Lower lobe of right lung (tissue), 2 donors: ENCODE measurements around the gene AGBL2. TPM values are rescaled to one million over a fixed set of nuclear protein-coding genes. Genes with fewer than 3 reads are reported as not detected.
A peak's percentile ranks its signal among the peaks of the same experiment; 100 is the strongest.
"Not testable (repeated sequence)": the region's sequence is repeated elsewhere in the genome, so short reads cannot be mapped to it uniquely, and the experiment has no call there.

Source experiments
- ATAC-seq, 2 donors: fragments of 200-7000 bp; cut with Tn5 transposase; one replicate each; pipeline ENCODE4 v1.9.1; 2020 to 2022; ENCODE audit warnings: mild to moderate bottlenecking in 2 of 2, moderate library complexity in 2 of 2
- DNase-seq: peaks from one replicate; pipeline ENCODE4 v3.0.0-alpha.2; 2020
- H3K27ac ChIP-seq: fragments of 200-600 bp; one replicate; pipeline ENCODE4 v1.8.0; 2022
- H3K27me3 ChIP-seq: fragments of 200-600 bp; one replicate; pipeline ENCODE4 v1.8.0; 2022; ENCODE audit warnings: low read depth
- H3K36me3 ChIP-seq: fragments of 200-600 bp; one replicate; pipeline ENCODE4 v1.8.0; 2022; ENCODE audit warnings: mild to moderate bottlenecking
- H3K4me1 ChIP-seq: fragments of 200-600 bp; one replicate; pipeline ENCODE4 v1.8.0; 2022
- H3K4me3 ChIP-seq: fragments of 200-600 bp; one replicate; pipeline ENCODE4 v1.8.0; 2022; ENCODE audit warnings: mild to moderate bottlenecking
- H3K9me3 ChIP-seq: fragments of 200-600 bp; one replicate; pipeline ENCODE4 v1.8.0; 2022
- CTCF ChIP-seq: fragments of 200-600 bp; IDR thresholded peaks from one replicate; pipeline ENCODE4 v1.8.0; 2022; ENCODE audit warnings: antibody characterized with exemption, mild to moderate bottlenecking
- intact Hi-C: fragments of 100-400 bp; cut with DNase I; formaldehyde crosslinking; loops from one replicate; pipeline ENCODE4 v1.11.0; 2022
- total RNA-seq: library from RNA; stranded (reverse); fragmentation: NEBNext Ultra II Directional; extraction: Animal tissue kit (Norgen Biotek cat#: 25700); gene quantifications from one replicate; pipeline ENCODE4 v1.2.1, GENCODE V29; 2021
- donor health status: DM: no; HTN: yes; CAD: no; lungs with severe emphysema.

The AGBL2 gene
- total RNA-seq, 1 donor from 2014 or later: 6.0 TPM

GRCh38 chr11:47642099-47642855 is 72.9 kb downstream of the AGBL2 start, which contains the start of gene MTCH2:
TSS of gene MTCH2 (minus strand) at chr11:47642559. CDS start at chr11:47642465, 94 bp downstream.
- Histone ChIP-seq H3K9me3 (no peaks in the 10 kb centered on the region), H3K27me3 (no peaks in the 10 kb centered on the region), H3K36me3 (peaks cover 22% of the 10 kb centered on the region), H3K4me1 (peaks cover 14% of the 10 kb centered on the region), H3K4me3 (peak within 1 kb of the TSS; percentile 88), H3K27ac (peak within 1 kb of the TSS; percentile 92)
- ATAC-seq (peak; percentile 99 to 100), DNase-seq (peak; percentile 95)
- intact Hi-C loops: no loop called here
- peak; percentile 49 for TF ChIP-seq CTCF

DNA sequence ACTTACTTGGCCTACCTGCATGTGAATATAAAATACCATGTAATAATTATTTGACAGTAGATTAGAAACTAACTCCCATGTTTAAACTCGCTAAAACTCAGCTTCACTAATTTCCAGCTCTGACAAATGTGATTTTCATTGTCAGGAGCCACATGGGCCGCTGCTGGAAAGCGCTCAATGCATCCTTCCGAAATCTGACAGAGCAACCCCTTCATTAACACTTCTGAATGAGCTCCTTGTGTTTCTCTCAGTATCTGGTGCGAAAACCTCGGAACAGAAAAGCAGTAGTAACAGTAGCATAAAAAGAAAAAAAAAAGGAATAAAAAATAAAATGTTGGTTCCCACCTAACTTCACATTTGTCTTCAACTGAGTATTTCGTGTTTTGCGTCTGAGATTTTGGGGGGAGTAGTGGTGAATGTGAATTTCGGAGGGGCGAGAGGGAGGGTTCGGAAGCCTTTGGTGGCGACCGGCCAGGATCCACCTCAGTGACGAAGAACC is 73.5 kb downstream of the AGBL2 start:
- peaks cover 14% of the 10 kb centered on the region for H3K4me1 ChIP-seq
- H3K27me3 ChIP-seq: no peaks in the 10 kb centered on the region
- peak overlapping the region; percentile 88 for H3K4me3 ChIP-seq
- peaks cover 29% of the 10 kb centered on the region for H3K36me3 ChIP-seq
- intact Hi-C loops: no loop called here
- ATAC-seq (no peak), DNase-seq (no peak)
- peak overlapping the region; percentile 92 for H3K27ac ChIP-seq
- no peak for TF ChIP-seq CTCF
- H3K9me3 ChIP-seq: no peaks in the 10 kb centered on the region

DNA sequence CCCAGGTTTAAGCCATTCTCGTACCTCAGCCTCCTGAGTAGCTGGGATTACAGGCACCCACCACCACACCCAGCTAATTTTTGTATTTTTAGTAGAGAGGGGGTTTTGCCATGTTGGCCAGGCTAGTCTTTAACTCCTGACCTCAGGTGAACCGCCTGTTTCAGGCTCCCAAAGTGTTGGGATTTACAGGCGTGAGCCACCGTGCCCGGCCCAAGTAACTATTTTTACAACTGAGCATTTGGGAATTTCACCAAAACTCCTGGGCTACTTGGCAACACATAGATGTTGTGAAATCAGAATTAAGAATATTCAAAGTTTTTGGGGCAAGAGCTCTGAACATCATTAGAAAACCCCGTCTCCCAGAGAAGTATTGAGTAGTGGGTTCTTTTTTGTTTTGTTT is 74.7 kb downstream of the AGBL2 start:
- intact Hi-C loops: not testable (repeated sequence)

DNA sequence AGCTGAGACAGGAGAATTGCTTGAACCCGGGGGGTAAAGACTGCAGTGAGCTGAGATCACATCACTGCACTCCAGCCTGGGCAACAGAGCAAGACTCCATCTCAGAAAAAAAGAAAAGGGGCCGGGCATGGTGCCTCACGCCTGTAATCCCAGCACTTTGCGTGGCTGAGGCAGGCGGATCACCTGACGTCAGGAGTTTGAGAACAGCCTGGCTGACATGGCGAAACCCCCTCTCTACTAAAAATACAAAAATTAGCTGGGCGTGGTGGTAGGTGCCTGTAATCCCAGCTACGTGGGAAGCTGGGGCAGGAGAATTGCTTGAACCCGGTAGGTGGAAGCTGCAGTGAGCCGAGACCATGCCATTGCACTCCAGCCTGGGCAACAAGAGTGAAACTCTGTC is 78.8 kb downstream of the AGBL2 start:
- H3K27ac ChIP-seq, DNase-seq, H3K9me3 ChIP-seq, H3K4me3 ChIP-seq, intact Hi-C loops, H3K27me3 ChIP-seq, ATAC-seq: not testable (repeated sequence)
- peaks cover 10% of the 10 kb centered on the region for H3K4me1 ChIP-seq
- H3K36me3 ChIP-seq: peaks cover 78% of the 10 kb centered on the region

More for the DNA sequence above, 74.7 kb downstream of the AGBL2 start:
- not testable (repeated sequence) for H3K4me3 ChIP-seq, H3K27me3 ChIP-seq, H3K9me3 ChIP-seq, ATAC-seq, DNase-seq, H3K27ac ChIP-seq
- H3K36me3 ChIP-seq: peaks cover 39% of the 10 kb centered on the region
- H3K4me1 ChIP-seq: peaks cover 14% of the 10 kb centered on the region

- ATAC-seq: no peak
These were observed 83.7 kb downstream of the AGBL2 start for GRCh38 chr11:47631473-47631872.

DNA sequence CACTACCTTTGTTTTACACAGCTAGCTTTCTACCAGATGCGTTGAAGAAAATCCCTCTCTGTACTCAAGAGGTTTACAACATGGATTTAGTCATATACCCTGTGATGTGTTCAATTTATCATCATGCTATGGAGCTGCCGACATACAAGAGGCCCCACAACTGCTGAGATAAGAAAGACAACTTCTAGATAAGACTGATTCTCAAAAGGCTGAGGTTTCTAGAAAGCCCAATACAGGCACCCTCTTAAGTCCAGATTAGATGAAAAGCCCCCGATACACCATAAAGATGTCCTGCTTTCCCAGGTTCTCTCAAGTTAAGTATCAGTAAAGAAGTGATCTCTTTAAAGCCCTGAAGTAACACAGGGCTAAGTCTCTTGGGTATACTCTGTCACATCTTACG is 87.1 kb downstream of the AGBL2 start:
- H3K27me3 ChIP-seq: no peaks in the 10 kb centered on the region
- ATAC-seq (no peak), DNase-seq (no peak)
- no peaks in the 10 kb centered on the region for H3K9me3 ChIP-seq
- H3K36me3 ChIP-seq: peaks cover 97% of the 10 kb centered on the region
- intact Hi-C loops: no loop called here
- no peak for TF ChIP-seq CTCF
- no peak overlapping the region for H3K4me3 ChIP-seq
- no peaks in the 10 kb centered on the region for H3K4me1 ChIP-seq
- H3K27ac ChIP-seq: no peak overlapping the region

More at GRCh38 chr11:47631473-47631872, 83.7 kb downstream of the AGBL2 start:
- TF ChIP-seq CTCF: no peak
- H3K9me3 ChIP-seq: no peaks in the 10 kb centered on the region
- H3K4me1 ChIP-seq: no peaks in the 10 kb centered on the region
- no peak overlapping the region for H3K27ac ChIP-seq
- intact Hi-C loops: no loop called here
- no peak overlapping the region for H3K4me3 ChIP-seq
- H3K36me3 ChIP-seq: peaks cover 96% of the 10 kb centered on the region
- DNase-seq: no peak
- H3K27me3 ChIP-seq: no peaks in the 10 kb centered on the region
